ENCODE measurements around the gene ARHGEF16. TPM values are rescaled to one million over a fixed set of nuclear protein-coding genes. Genes with fewer than 3 reads are reported as not detected.

ARHGEF16 gene
- total RNA-seq, 4 donors from 2014 or later: 5.9 to 13.6 (median 8.4) TPM

GRCh38 chr1:3411806-3412205 is 42.7 kb upstream of the ARHGEF16 start:
- Histone ChIP-seq H3K4me3 (no peak overlapping the region), H3K27ac (no peak overlapping the region), H3K36me3 (no peaks in the 10 kb centered on the region), H3K27me3 (peaks cover 72% of the 10 kb centered on the region), H3K4me1 (no peaks in the 10 kb centered on the region), H3K9me3 (no peaks in the 10 kb centered on the region)
- no peak for DNase-seq (ENCODE audit: low spot score in 2 of 2)
- TF ChIP-seq POLR2AphosphoS5 (IDR thresholded peaks at IDR 0.05) (no peak), POLR2A (IDR thresholded peaks at IDR 0.05) (no peak), EP300 (IDR thresholded peaks at IDR 0.05) (no peak)
- TF ChIP-seq, protein P1, sequence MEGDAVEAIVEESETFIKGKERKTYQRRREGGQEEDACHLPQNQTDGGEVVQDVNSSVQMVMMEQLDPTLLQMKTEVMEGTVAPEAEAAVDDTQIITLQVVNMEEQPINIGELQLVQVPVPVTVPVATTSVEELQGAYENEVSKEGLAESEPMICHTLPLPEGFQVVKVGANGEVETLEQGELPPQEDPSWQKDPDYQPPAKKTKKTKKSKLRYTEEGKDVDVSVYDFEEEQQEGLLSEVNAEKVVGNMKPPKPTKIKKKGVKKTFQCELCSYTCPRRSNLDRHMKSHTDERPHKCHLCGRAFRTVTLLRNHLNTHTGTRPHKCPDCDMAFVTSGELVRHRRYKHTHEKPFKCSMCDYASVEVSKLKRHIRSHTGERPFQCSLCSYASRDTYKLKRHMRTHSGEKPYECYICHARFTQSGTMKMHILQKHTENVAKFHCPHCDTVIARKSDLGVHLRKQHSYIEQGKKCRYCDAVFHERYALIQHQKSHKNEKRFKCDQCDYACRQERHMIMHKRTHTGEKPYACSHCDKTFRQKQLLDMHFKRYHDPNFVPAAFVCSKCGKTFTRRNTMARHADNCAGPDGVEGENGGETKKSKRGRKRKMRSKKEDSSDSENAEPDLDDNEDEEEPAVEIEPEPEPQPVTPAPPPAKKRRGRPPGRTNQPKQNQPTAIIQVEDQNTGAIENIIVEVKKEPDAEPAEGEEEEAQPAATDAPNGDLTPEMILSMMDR (IDR thresholded peaks at IDR 0.05): no peak
- 76% methylated on average over 13 of the region's 30 CpGs for WGBS

DNA sequence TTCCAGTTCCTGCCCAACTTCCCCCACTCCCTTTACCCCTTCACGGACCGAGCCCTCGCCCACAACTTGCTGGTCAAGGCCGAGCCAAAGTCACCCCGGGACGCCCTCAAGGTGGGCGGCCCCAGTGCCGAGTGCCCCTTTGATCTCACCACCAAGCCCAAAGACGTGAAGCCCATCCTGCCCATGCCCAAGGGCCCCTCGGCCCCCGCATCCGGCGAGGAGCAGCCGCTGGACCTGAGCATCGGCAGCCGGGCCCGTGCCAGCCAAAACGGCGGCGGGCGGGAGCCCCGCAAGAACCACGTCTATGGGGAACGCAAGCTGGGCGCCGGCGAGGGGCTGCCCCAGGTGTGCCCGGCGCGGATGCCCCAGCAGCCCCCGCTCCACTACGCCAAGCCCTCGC is 42.1 kb upstream of the ARHGEF16 start:
- TF ChIP-seq, protein P1 (IDR thresholded peaks at IDR 0.05): no peak
- TF ChIP-seq EP300 (IDR thresholded peaks at IDR 0.05) (no peak), POLR2A (IDR thresholded peaks at IDR 0.05) (no peak), POLR2AphosphoS5 (IDR thresholded peaks at IDR 0.05) (no peak)
- no peaks in the 10 kb centered on the region for H3K36me3 ChIP-seq
- no peaks in the 10 kb centered on the region for H3K4me1 ChIP-seq
- no peak for DNase-seq (ENCODE audit: low spot score in 2 of 2)
- WGBS: 59% methylated on average over 6 of the region's 33 CpGs
- H3K9me3 ChIP-seq: no peaks in the 10 kb centered on the region
- H3K27ac ChIP-seq: no peak overlapping the region
- H3K27me3 ChIP-seq: peaks cover 69% of the 10 kb centered on the region
- no peak overlapping the region for H3K4me3 ChIP-seq

GRCh38 chr1:3413975-3414710 is 40.3 kb upstream of the ARHGEF16 start:
- H3K4me1 ChIP-seq: no peaks in the 10 kb centered on the region
- 91% methylated on average over 19 of the region's 34 CpGs for WGBS
- H3K27ac ChIP-seq: no peak overlapping the region
- H3K9me3 ChIP-seq: no peaks in the 10 kb centered on the region
- no peaks in the 10 kb centered on the region for H3K36me3 ChIP-seq
- peaks cover 84% of the 10 kb centered on the region for H3K27me3 ChIP-seq
- no peak overlapping the region for H3K4me3 ChIP-seq
- DNase-seq (ENCODE audit: low spot score in 2 of 2): no peak
- no peak for TF ChIP-seq EP300 (IDR thresholded peaks at IDR 0.05)
- TF ChIP-seq, protein P1 (IDR thresholded peaks at IDR 0.05): no peak
- no peak for TF ChIP-seq POLR2A (IDR thresholded peaks at IDR 0.05)
- no peak for TF ChIP-seq POLR2AphosphoS5 (IDR thresholded peaks at IDR 0.05)

- Histone ChIP-seq H3K9me3 (no peaks in the 10 kb centered on the region), H3K4me1 (peaks cover 5% of the 10 kb centered on the region), H3K27ac (no peak overlapping the region), H3K27me3 (peaks cover 91% of the 10 kb centered on the region), H3K4me3 (no peak overlapping the region), H3K36me3 (no peaks in the 10 kb centered on the region)
- no peak for DNase-seq (ENCODE audit: low spot score in 2 of 2)
- 66% methylated on average over 36 of the region's 39 CpGs for WGBS
- TF ChIP-seq, protein P1 (IDR thresholded peaks at IDR 0.05): no peak
- TF ChIP-seq POLR2A (IDR thresholded peaks at IDR 0.05) (no peak), POLR2AphosphoS5 (IDR thresholded peaks at IDR 0.05) (no peak), EP300 (IDR thresholded peaks at IDR 0.05) (no peak)
Observed at GRCh38 chr1:3415260-3416090, 39.0 kb upstream of the ARHGEF16 start.

Data from suprapubic skin (tissue), 4 donors.